GM10847 (cell line): ENCODE measurements around the gene OTUD5.

Experiments used
- POLR2A ChIP-seq: IDR thresholded peaks from 2 replicates; pipeline ENCODE4 v1.6.1; 2011; ENCODE audit not compliant: insufficient read length; ENCODE audit errors: extremely low read depth

Gene OTUD5

GRCh38 chrX:48957477-48957826, at the start of gene OTUD5:
TSS of gene OTUD5 (minus strand) at chrX:48957607. CDS start at chrX:48957570, 37 bp downstream.
- TF ChIP-seq POLR2A, result no peak

GRCh38 chrX:49003696-49004095, 46.3 kb upstream of the OTUD5 start:
- TF ChIP-seq POLR2A, result no peak

GRCh38 chrX:49002091-49002935, 44.9 kb upstream of the OTUD5 start, which contains the start of gene GRIPAP1:
TSS of gene GRIPAP1 (minus strand) at chrX:49002264. CDS start at chrX:49002229, 35 bp downstream.
- TF ChIP-seq POLR2A, result peak; percentile 73

GRCh38 chrX:49001521-49002090, 44.2 kb upstream of the OTUD5 start:
- TF ChIP-seq POLR2A, result no peak

- TF ChIP-seq POLR2A, result no peak
These were observed 43.2 kb upstream of the OTUD5 start for GRCh38 chrX:49000636-49001035.

- TF ChIP-seq POLR2A, result no peak
These were observed 41.6 kb upstream of the OTUD5 start for GRCh38 chrX:48999030-48999429.

GRCh38 chrX:48998391-48998790, 41.0 kb upstream of the OTUD5 start:
- no peak for TF ChIP-seq POLR2A

- TF ChIP-seq POLR2A, result no peak
These were observed 40.5 kb upstream of the OTUD5 start for GRCh38 chrX:48997865-48998264.

GRCh38 chrX:48997455-48997854, 40.0 kb upstream of the OTUD5 start:
- no peak for TF ChIP-seq POLR2A

- TF ChIP-seq POLR2A, result no peak
These were observed 39.6 kb upstream of the OTUD5 start for GRCh38 chrX:48996969-48997368.

GRCh38 chrX:48992341-48992740, 34.9 kb upstream of the OTUD5 start:
- TF ChIP-seq POLR2A, result no peak

GRCh38 chrX:48989483-48989882, 32.1 kb upstream of the OTUD5 start:
- TF ChIP-seq POLR2A, result no peak

- TF ChIP-seq POLR2A, result no peak
These were observed 26.5 kb upstream of the OTUD5 start for GRCh38 chrX:48983896-48984295.

- no peak for TF ChIP-seq POLR2A
These were observed 25.7 kb upstream of the OTUD5 start for GRCh38 chrX:48983081-48983480.

- TF ChIP-seq POLR2A, result no peak
These were observed 23.8 kb upstream of the OTUD5 start for GRCh38 chrX:48981178-48981577.

- TF ChIP-seq POLR2A, result no peak
These were observed 20.8 kb upstream of the OTUD5 start for GRCh38 chrX:48978226-48978625.

- no peak for TF ChIP-seq POLR2A
These were observed 18.7 kb upstream of the OTUD5 start for GRCh38 chrX:48976086-48976485.
